ENCODE data around the gene ASZ1.
A peak's percentile ranks its signal among the peaks of the same experiment; 100 is the strongest.

ASZ1 gene

GRCh38 chr7:117381362-117381761 lies 45.9 kb downstream of the ASZ1 start:
- TF ChIP-seq CTCF (IDR thresholded peaks at IDR 0.05; ENCODE audit: control extremely low read depth, extremely low read depth, low read depth, missing control alignments) = peak; percentile 7
- CTCF ChIA-PET = interaction anchor here (1.1 kb wide), 1 partner anchor 162 kb away, joined by 3 read pairs; no protein-coding TSS in a partner anchor
- no peak for DNase-seq (ENCODE audit: extremely low spot score)
- POLR2A ChIA-PET = no interaction called here

- ChIA-PET CTCF (interaction anchor here (1.2 kb wide), 1 partner anchor 27 kb away, joined by 4 read pairs; no protein-coding TSS in a partner anchor), POLR2A (no interaction called here)
- no peak for DNase-seq (ENCODE audit: extremely low spot score)
- TF ChIP-seq CTCF (IDR thresholded peaks at IDR 0.05; ENCODE audit: control extremely low read depth, extremely low read depth, low read depth, missing control alignments) = no peak
Observed at GRCh38 chr7:117375380-117375779, 51.9 kb downstream of the ASZ1 start.

GRCh38 chr7:117372073-117372472 lies 55.2 kb downstream of the ASZ1 start:
- POLR2A ChIA-PET = no interaction called here
- no peak for DNase-seq (ENCODE audit: extremely low spot score)
- CTCF ChIA-PET = no interaction called here
- TF ChIP-seq CTCF (IDR thresholded peaks at IDR 0.05; ENCODE audit: control extremely low read depth, extremely low read depth, low read depth, missing control alignments) = no peak

GRCh38 chr7:117364339-117365080 lies 62.8 kb downstream of the ASZ1 start:
- no peak for TF ChIP-seq CTCF (IDR thresholded peaks at IDR 0.05; ENCODE audit: control extremely low read depth, extremely low read depth, low read depth, missing control alignments)
- ChIA-PET POLR2A (no interaction called here), CTCF (interaction anchor here (0.9 to 2.7 kb wide), 4 partner anchors 15 to 151 kb away, joined by 3 to 12 read pairs (median 4); no protein-coding TSS in a partner anchor)
- DNase-seq (ENCODE audit: extremely low spot score) = no peak

GRCh38 chr7:117362294-117362888 lies 64.9 kb downstream of the ASZ1 start:
- no peak for DNase-seq (ENCODE audit: extremely low spot score)
- POLR2A ChIA-PET = no interaction called here
- CTCF ChIA-PET = no interaction called here
- TF ChIP-seq CTCF (IDR thresholded peaks at IDR 0.05; ENCODE audit: control extremely low read depth, extremely low read depth, low read depth, missing control alignments) = no peak

- ChIA-PET CTCF (interaction anchor here (1.2 to 1.3 kb wide), 2 partner anchors 15 to 36 kb away, joined by 3 to 5 read pairs; no protein-coding TSS in a partner anchor), POLR2A (no interaction called here)
Observed at GRCh38 chr7:117350027-117350426, 77.3 kb downstream of the ASZ1 start.

More at GRCh38 chr7:117350027-117350426, 77.3 kb downstream of the ASZ1 start:
- no peak for TF ChIP-seq CTCF (IDR thresholded peaks at IDR 0.05; ENCODE audit: control extremely low read depth, extremely low read depth, low read depth, missing control alignments)
- no peak for DNase-seq (ENCODE audit: extremely low spot score)

All from GM10248 (cell line).